Right lobe of liver (tissue), 4 donors: Measurements from ENCODE around the gene SRGN.

Experiments used
- POLR2A ChIP-seq: fragments of 450-650 bp; IDR thresholded peaks from one replicate; pipeline ENCODE4 v1.6.1; 2017; ENCODE audit warnings: antibody characterized with exemption, mild to moderate bottlenecking
- TF ChIP-seq, protein P1 (sequence below), 4 donors: fragments of 200-600 bp in 3 of 4; fragments of 450-650 bp in 1 of 4; IDR thresholded peaks; one replicate each; pipeline versions ENCODE4 v1.5.1 to v1.8.0; 2016 to 2022; ENCODE audit warnings: antibody characterized with exemption in 4 of 4, mild to moderate bottlenecking in 2 of 4
- donor health status: DM: no; HTN: no; CAD: no.
- donor health status: DM: no; HTN: no; CAD: no.
- donor health status: DM: no; HTN: yes; CAD: no.

DNA sequence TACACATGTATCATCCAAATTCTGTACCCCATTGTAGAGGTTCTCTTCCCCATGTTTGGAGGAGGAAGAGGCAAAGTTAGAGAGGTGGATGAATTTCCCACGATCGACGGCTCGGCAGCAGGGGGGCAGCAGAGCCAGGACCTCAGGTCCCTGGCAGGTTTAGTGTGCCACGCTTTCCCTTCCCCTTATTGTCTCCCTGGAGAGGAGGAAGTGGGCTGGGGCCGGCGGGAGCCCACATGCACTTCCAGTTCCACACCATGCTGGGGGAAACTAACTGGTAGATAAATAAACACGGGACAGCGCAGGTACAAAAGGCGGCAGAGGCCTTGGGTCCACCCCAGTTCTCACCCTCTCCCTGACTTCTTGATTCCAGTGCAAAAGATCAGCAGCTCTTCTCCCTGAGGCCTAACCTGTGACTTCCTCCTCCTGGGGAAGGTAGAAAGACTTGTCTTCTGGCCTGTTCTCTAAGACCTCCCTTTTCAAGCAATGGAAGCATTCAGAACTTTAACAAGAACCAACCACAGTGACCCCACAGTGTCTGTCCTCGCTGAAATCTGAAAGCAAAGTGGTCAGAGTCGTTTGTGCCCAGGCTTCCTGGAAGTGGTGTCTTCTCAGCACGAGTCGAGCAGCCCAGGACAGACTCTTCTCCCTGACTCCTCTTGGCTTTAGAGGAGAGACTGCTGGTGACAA lies 30.5 kb upstream of the SRGN start:
- TF ChIP-seq, protein P1, sequence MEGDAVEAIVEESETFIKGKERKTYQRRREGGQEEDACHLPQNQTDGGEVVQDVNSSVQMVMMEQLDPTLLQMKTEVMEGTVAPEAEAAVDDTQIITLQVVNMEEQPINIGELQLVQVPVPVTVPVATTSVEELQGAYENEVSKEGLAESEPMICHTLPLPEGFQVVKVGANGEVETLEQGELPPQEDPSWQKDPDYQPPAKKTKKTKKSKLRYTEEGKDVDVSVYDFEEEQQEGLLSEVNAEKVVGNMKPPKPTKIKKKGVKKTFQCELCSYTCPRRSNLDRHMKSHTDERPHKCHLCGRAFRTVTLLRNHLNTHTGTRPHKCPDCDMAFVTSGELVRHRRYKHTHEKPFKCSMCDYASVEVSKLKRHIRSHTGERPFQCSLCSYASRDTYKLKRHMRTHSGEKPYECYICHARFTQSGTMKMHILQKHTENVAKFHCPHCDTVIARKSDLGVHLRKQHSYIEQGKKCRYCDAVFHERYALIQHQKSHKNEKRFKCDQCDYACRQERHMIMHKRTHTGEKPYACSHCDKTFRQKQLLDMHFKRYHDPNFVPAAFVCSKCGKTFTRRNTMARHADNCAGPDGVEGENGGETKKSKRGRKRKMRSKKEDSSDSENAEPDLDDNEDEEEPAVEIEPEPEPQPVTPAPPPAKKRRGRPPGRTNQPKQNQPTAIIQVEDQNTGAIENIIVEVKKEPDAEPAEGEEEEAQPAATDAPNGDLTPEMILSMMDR (IDR thresholded peaks at IDR 0.05) = no peak
- peak; percentile 25 for TF ChIP-seq POLR2A
